HG02610 (cell line): ENCODE measurements around the gene NTRK3.

ENCODE experiments used
- ATAC-seq: cut with Tn5 transposase; IDR thresholded peaks from one replicate; pipeline ENCODE4 v1.9.1; 2021; ENCODE audit warnings: mild to moderate bottlenecking, moderate library complexity; ENCODE audit not compliant: unreplicated experiment

Gene NTRK3

DNA sequence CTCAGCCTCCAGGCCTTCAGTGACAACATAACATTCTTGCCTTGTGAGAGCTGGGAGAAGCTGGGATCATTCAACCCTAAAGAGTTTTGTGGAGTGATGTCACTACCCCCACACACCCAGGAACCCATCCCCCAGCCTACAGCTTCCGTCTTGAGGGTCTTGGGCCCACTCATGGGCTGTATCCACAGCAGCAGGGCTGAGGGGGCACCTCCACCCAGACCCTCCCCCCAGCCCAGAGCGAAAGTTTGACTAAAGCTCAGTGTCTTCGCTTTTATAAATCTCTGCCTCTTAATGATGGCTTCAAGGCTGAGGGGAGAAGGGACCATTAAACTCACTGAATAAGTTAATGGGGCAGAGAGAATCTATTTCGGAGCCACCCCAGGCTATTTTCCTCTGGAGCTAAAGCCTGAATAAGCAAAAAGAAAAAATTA is 23.8 kb downstream of the NTRK3 start:
- no peak for ATAC-seq

- ATAC-seq: no peak
Measured at GRCh38 chr15:88231909-88232644, 24.5 kb downstream of the NTRK3 start.

- no peak for ATAC-seq
Measured at GRCh38 chr15:88230823-88231222, 25.7 kb downstream of the NTRK3 start.

GRCh38 chr15:88225461-88225860 is 31.1 kb downstream of the NTRK3 start:
- ATAC-seq: no peak

DNA sequence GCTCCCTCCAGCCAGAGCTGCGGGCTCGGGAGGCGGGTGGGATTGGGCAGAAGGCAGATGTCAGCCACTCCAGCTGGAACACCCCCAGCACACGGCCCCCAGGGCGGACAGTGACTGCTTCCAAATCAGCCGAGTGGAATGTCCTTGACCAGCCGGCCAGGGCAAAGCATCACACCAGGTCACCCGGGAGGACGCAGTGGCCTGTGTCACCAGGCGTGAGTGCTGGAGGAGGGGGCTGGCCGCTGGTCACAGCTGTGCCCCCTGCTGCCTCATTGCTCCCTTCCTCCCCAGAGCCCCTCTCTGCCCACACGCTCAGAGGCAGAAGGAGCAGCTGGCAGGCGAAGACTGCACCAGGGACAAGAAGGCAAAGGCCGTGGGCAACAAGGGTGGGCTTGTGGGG is 33.5 kb downstream of the NTRK3 start:
- ATAC-seq: no peak

DNA sequence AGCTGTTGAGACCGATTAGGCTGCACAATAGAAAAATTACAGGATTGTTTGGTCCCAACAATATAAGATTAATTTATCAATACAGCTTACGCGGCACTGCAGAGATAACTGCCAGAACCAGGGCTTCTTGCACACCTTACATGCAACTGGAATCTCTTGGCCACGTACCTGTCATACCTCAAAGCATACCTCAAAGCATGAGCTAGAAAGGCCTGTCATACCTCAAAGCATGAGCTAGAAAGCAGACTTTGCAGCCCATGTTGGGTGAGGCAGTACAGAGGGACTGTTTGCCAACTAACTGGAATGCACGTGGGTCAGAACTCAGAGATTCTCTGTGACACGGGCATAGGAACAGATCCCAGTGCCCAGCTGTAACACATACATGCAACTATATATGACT is 34.7 kb downstream of the NTRK3 start:
- ATAC-seq: no peak

DNA sequence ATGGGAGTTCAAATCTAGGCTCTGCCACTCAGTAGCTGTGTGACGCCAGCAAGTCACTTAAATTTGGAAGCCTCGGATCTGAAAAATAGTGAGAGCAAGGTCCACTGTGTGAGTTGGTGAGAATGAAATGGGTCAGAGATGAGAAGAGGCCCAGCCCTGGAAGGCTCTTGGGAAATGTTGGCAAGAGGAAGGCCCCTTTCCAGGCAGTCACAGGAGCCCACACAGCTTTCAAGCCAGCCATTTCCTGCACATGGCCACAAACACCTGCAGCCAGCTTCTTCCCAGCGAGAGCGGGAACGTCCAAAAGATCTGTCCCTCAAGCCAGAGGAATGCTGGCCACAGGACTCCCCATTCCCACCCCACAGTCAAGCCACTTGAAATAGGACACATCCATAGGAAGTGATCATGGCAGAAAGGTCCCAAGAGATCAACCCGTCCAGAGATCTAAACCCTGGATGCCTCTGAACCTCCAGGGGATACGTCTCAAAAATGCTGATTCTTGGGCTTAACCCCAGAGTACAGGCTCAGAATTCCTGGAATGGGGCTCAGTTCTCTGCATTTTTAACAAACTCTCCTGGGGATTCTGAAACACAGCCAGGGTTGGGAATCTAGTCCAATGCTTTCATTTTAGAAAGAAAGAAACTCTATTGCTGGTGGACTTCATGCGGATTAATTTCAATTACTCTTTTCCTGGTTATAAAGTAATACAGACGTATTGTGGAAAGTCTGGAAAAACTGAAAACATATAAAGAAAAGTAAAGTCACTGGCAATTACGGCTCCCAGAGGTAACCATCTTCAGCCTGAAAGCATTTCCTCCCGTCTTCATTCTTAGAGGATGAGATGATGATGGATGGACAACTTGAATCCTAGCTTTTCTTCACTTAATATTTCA is 35.9 kb downstream of the NTRK3 start:
- no peak for ATAC-seq

DNA sequence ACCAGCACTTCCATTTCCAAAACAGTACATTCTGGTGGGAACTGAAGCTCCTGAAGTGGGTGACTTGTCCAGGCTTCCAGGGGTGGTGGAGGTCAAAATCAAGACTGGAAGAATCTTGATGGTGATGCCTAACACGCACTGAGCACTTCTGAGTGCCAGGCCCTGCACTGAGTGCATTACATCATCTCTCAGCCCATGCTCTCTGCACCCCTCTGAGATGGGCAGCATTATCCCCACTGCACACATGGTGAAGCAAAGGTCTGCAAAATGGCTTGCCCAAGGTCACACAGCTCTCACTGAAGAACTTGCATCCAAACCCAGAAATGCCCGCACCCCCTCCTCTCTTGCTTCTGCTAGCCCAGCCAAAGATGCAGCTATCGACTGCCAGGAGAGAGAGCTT is 36.9 kb downstream of the NTRK3 start:
- no peak for ATAC-seq

- ATAC-seq: no peak
Measured at GRCh38 chr15:88218557-88219221, 37.9 kb downstream of the NTRK3 start.

GRCh38 chr15:88215066-88215648 is 41.4 kb downstream of the NTRK3 start:
- ATAC-seq: no peak

- no peak for ATAC-seq
Measured at GRCh38 chr15:88209111-88209510, 47.4 kb downstream of the NTRK3 start.

DNA sequence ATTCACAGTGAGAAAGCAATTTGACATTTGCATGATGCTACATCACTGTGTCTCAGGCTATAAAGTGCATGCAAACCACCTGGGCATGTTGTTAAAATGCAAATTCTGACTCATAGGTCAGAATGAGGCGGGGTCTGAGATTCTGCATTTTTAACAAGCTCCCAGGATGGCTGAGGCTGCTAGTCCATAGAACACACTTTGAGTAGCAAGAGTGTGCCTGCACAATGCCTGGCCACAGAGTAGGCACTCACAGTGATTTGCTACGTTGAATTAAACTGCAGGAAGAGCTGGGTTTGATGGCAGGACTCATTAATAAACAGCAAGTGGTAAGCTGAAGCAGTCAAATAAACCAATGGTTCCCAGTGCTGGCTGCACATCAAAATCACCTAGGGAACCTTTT is 48.1 kb downstream of the NTRK3 start:
- no peak for ATAC-seq

GRCh38 chr15:88207565-88207964 is 49.0 kb downstream of the NTRK3 start:
- ATAC-seq: no peak

- ATAC-seq: no peak
Measured at GRCh38 chr15:88204584-88204983, 52.0 kb downstream of the NTRK3 start.

DNA sequence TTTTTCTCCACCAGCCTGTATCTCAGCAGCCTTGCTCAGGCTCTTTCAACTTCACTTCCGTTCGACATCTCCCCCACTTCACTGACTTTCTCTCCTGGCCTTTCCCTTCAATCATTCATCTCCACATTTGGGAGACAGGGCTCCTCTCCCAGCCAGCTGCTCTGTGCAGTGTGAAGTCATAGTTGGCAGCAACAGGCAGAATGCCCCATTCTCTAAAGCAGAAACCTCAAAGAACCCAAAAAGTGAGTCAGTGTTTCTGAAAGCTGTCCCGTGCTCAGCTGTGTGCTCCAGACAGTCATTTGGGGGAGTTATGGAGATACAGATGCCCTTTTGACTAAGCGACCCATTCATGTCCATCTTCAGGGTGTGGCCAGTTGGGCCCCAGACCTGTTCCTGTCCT is 54.3 kb downstream of the NTRK3 start:
- no peak for ATAC-seq

- ATAC-seq: no peak
Measured at GRCh38 chr15:88201207-88201606, 55.3 kb downstream of the NTRK3 start.

GRCh38 chr15:88196961-88197360 is 59.6 kb downstream of the NTRK3 start:
- no peak for ATAC-seq

GRCh38 chr15:88194162-88194561 is 62.4 kb downstream of the NTRK3 start:
- no peak for ATAC-seq

- no peak for ATAC-seq
Measured at GRCh38 chr15:88193415-88193814, 63.1 kb downstream of the NTRK3 start.

DNA sequence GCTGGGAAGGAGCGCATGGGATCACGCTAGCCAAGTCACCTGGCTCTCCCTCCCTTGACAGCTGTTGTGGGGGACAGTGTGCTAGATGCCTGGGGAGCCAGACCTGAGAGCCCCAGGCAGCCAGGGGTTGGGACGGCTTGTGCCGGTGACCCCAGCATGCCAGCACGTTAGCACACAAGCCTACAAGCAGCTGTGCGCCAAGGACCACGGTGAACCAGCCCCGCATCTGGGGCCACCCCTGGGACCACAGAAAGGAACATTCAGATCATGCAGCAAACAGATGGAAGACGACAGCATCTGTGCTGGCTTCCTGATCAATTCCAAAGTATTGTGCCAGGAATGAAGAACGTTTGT is 64.8 kb downstream of the NTRK3 start:
- no peak for ATAC-seq

DNA sequence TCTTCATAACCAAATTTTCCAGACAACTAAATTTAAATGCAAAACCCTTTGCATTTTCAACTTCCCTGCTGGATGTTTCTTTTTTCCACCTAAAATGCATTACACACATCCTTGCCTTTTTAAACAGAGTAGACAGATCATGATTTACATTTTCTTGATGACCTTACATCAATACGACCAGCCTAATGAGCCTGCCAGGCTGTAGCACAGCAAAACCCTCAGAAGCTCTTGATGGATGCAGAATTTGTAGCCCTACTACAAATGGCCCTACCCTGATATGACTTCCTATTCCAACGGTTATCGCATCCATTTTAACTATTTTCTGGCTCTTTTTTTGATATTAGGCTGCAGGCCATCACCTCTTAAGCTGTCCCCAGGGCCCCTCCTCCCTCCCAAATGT is 66.3 kb downstream of the NTRK3 start:
- ATAC-seq: no peak
